22Rv1 (cell line): ENCODE measurements around the gene LILRA1.

Experiments
- ZFX ChIP-seq: fragments of 450-650 bp; IDR thresholded peaks from 2 replicates; pipeline ENCODE4 v1.6.1; 2017; ENCODE audit warnings: antibody characterized with exemption, borderline replicate concordance
- TF ChIP-seq, protein P1 (sequence below): fragments of 450-650 bp; IDR thresholded peaks from 2 replicates; pipeline ENCODE4 v1.5.1; 2017; ENCODE audit warnings: mild to moderate bottlenecking

DNA sequence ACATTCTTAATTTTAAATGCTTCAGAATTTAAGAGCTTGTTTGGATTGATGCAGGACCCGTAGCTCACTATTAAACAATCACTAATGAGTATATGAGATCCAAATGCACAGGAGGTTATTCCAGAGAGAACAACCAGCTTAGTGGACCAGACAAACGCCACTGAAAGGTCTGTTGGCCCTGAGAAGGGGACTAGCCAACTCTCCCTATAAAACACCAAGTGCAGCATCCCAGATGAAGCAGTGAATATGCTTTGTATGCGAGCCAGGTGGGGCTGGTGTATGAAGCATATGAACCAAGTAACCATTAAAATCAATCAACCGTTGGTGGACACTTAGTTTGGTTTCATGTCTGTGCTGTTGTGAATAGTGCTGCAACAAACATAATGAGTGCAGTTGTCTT, 27.0 kb downstream of the LILRA1 start:
- TF ChIP-seq, protein P1, sequence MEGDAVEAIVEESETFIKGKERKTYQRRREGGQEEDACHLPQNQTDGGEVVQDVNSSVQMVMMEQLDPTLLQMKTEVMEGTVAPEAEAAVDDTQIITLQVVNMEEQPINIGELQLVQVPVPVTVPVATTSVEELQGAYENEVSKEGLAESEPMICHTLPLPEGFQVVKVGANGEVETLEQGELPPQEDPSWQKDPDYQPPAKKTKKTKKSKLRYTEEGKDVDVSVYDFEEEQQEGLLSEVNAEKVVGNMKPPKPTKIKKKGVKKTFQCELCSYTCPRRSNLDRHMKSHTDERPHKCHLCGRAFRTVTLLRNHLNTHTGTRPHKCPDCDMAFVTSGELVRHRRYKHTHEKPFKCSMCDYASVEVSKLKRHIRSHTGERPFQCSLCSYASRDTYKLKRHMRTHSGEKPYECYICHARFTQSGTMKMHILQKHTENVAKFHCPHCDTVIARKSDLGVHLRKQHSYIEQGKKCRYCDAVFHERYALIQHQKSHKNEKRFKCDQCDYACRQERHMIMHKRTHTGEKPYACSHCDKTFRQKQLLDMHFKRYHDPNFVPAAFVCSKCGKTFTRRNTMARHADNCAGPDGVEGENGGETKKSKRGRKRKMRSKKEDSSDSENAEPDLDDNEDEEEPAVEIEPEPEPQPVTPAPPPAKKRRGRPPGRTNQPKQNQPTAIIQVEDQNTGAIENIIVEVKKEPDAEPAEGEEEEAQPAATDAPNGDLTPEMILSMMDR: no peak
- no peak for TF ChIP-seq ZFX
